GM12878 (cell line): ENCODE measurements around the gene HHAT. TPM values are rescaled to one million over a fixed set of nuclear protein-coding genes. Genes with fewer than 3 reads are reported as not detected.

Experiments
- ATAC-seq: fragments of 200-7000 bp; cut with Tn5 transposase; 3 replicates; pipeline ENCODE4 v1.9.1; 2020; ENCODE audit warnings: mild to moderate bottlenecking, moderate library complexity
- BruUV-seq: library from RNA; stranded (reverse); fragments of 400-500 nt; replicated peaks from 2 replicates; lab custom pipeline; 2021; lab: Mats Ljungman, UMichigan
- CTCF ChIA-PET: fragments of 300-600 bp; sonication (Branson Sonifier 250); formaldehyde crosslinking; extraction: SDS; loops from one replicate; lab custom pipeline; 2021; ENCODE audit warnings: inconsistent platforms; lab: Yijun Ruan, JAX
- POLR2A ChIA-PET: fragments of 350-600 bp; formaldehyde crosslinking; extraction: SDS; loops from one replicate; lab custom pipeline; 2021; ENCODE audit warnings: inconsistent platforms; lab: Charles Lee
- RAD21 ChIA-PET: fragments of 300-600 bp; sonication (Branson Sonifier 250); formaldehyde crosslinking; loops from one replicate; lab custom pipeline; 2023; ENCODE audit warnings: antibody characterized with exemption; ENCODE audit not compliant: unreplicated experiment; lab: Charles Lee
- SMC1A ChIA-PET: fragments of 300-600 bp; sonication (Branson Sonifier 250); formaldehyde crosslinking; loops from one replicate; lab custom pipeline; 2023; ENCODE audit not compliant: unreplicated experiment, uncharacterized antibody; lab: Charles Lee
- DNase-seq: peaks from one replicate; pipeline ENCODE4 v3.0.0-alpha.2; 2011; ENCODE audit warnings: low read depth, low spot score
- FAIRE-seq: peaks from 3 replicates; lab custom pipeline; 2011; peaks lifted over from hg19 to GRCh38; lab: Jason Lieb, UNC
- H2AFZ ChIP-seq: 2 replicates; pipeline ENCODE4 v1.6.0; 2011; ENCODE audit warnings: low read depth, low read length, control low read depth; ENCODE audit not compliant: control insufficient read depth
- H3K27ac ChIP-seq: 2 replicates; pipeline ENCODE4 v1.5.1; 2011; ENCODE audit warnings: control low read depth; ENCODE audit not compliant: control insufficient read depth, insufficient read depth
- H3K27me3 ChIP-seq, 2 experiments: replicated peaks in 1 of 2; 2 replicates each; pipeline versions ENCODE4 v1.6.0 to v1.6.1; 2011; ENCODE audit warnings: low read length in 1 of 2; ENCODE audit not compliant: control insufficient read depth in 2 of 2, insufficient read depth in 2 of 2
- H3K36me3 ChIP-seq, 2 experiments: 2 replicates each; pipeline ENCODE4 v1.5.1; 2011; ENCODE audit warnings: low read length in 1 of 2; ENCODE audit not compliant: control insufficient read depth in 2 of 2, insufficient read depth in 2 of 2
- H3K4me1 ChIP-seq: 2 replicates; pipeline ENCODE4 v1.6.1; 2011; ENCODE audit warnings: mild to moderate bottlenecking, low read length, moderate library complexity, mixed read lengths; ENCODE audit not compliant: control insufficient read depth, insufficient read depth
- H3K4me2 ChIP-seq: 2 replicates; pipeline ENCODE4 v1.6.0; 2011; ENCODE audit warnings: control low read depth; ENCODE audit not compliant: control insufficient read depth, insufficient read depth
- H3K4me3 ChIP-seq: fragments of 200-600 bp; sonication (generic); 2 replicates; pipeline ENCODE4 v1.5.1; 2016
- H3K79me2 ChIP-seq: 2 replicates; pipeline ENCODE4 v1.6.0; 2011; ENCODE audit warnings: low read length; ENCODE audit not compliant: control insufficient read depth, insufficient read depth
- H3K9ac ChIP-seq: 2 replicates; pipeline ENCODE4 v1.8.0; 2011; ENCODE audit warnings: low read length, control low read depth, mixed read lengths; ENCODE audit not compliant: control insufficient read depth, insufficient read depth
- H3K9me3 ChIP-seq: replicated peaks from 3 replicates; pipeline ENCODE4 v1.5.1; 2011; ENCODE audit warnings: mild to moderate bottlenecking, low read length; ENCODE audit not compliant: control insufficient read depth, insufficient read depth
- H4K20me1 ChIP-seq: 2 replicates; pipeline ENCODE4 v1.6.0; 2011; ENCODE audit not compliant: control insufficient read depth, insufficient read depth
- CHD2 ChIP-seq: IDR thresholded peaks from 2 replicates; pipeline ENCODE4 v1.6.1; 2011; ENCODE audit warnings: low read depth, low read length, improper control_type of control experiment, borderline replicate concordance
- CHD4 ChIP-seq: fragments of 200-600 bp; sonication (generic); IDR thresholded peaks from 2 replicates; pipeline ENCODE4 v1.6.1; 2016; ENCODE audit warnings: mild to moderate bottlenecking
- EZH2 ChIP-seq: IDR thresholded peaks from 2 replicates; pipeline ENCODE4 v1.6.1; 2012; ENCODE audit warnings: low read depth, mild to moderate bottlenecking, control low read depth, inconsistent platforms, low read length, borderline replicate concordance; ENCODE audit not compliant: control insufficient read depth
- FOS ChIP-seq: IDR thresholded peaks from 3 replicates; pipeline ENCODE4 v1.6.1; 2011; ENCODE audit warnings: borderline replicate concordance; ENCODE audit not compliant: insufficient read length; ENCODE audit errors: extremely low read depth
- GATAD2B ChIP-seq: fragments of 450-650 bp; conservative IDR thresholded peaks from 2 replicates; pipeline ENCODE4 v1.6.1; 2017; ENCODE audit warnings: low read depth, mild to moderate bottlenecking, moderate library complexity
- HDGF ChIP-seq: fragments of 450-650 bp; IDR thresholded peaks from 2 replicates; pipeline ENCODE4 v1.6.1; 2016; ENCODE audit warnings: antibody characterized with exemption
- MXI1 ChIP-seq: fragments of 150-350 bp; IDR thresholded peaks from 2 replicates; pipeline ENCODE4 v1.6.1; 2011; ENCODE audit warnings: low read depth, mild to moderate bottlenecking, inconsistent platforms, low read length, improper control_type of control experiment
- NR2F1 ChIP-seq: fragments of 450-650 bp; conservative IDR thresholded peaks from 2 replicates; pipeline ENCODE4 v1.6.1; 2017; ENCODE audit warnings: mild to moderate bottlenecking
- RFX5 ChIP-seq: IDR thresholded peaks from 2 replicates; pipeline ENCODE4 v1.6.1; 2011; ENCODE audit warnings: low read depth, low read length, improper control_type of control experiment
- RUNX3 ChIP-seq: IDR thresholded peaks from 2 replicates; pipeline ENCODE4 v1.6.1; 2012; ENCODE audit warnings: low read length, inconsistent platforms
- SMAD1 ChIP-seq: fragments of 450-650 bp; IDR thresholded peaks from 2 replicates; pipeline ENCODE4 v1.6.1; 2018; ENCODE audit warnings: mild to moderate bottlenecking, low read depth; ENCODE audit not compliant: partially characterized antibody
- SMARCA5 ChIP-seq: fragments of 450-650 bp; IDR thresholded peaks from 2 replicates; pipeline ENCODE4 v1.6.1; 2017; ENCODE audit warnings: mild to moderate bottlenecking
- SPI1 ChIP-seq: IDR thresholded peaks from 2 replicates; pipeline ENCODE4 v1.6.1; 2011; ENCODE audit warnings: low read depth, mild to moderate bottlenecking, low read length, moderate library complexity, borderline replicate concordance; ENCODE audit not compliant: insufficient read depth
- TCF3 ChIP-seq: IDR thresholded peaks from 2 replicates; pipeline ENCODE4 v1.6.1; 2012; ENCODE audit warnings: low read depth, mild to moderate bottlenecking, low read length, borderline replicate concordance; ENCODE audit not compliant: insufficient read depth
- WRNIP1 ChIP-seq: IDR thresholded peaks from 2 replicates; pipeline ENCODE4 v1.6.1; 2011; ENCODE audit warnings: low read depth, low read length, improper control_type of control experiment, borderline replicate concordance
- ZNF207 ChIP-seq: fragments of 450-650 bp; IDR thresholded peaks from 2 replicates; pipeline ENCODE4 v1.6.1; 2014; ENCODE audit warnings: antibody characterized with exemption, mild to moderate bottlenecking, borderline replicate concordance
- WGBS: methylation state at CpG from one replicate; pipeline ENCODE4 v1.1.6; 2016; ENCODE audit warnings: low lambda C conversion rate; ENCODE audit not compliant: insufficient replicate concordance, insufficient coverage; ENCODE audit errors: missing lambda C conversion rate; 5-methylcytosine and 5-hydroxymethylcytosine counted together
- in situ Hi-C: fragments of 300-500 bp; cut with MboI; formaldehyde crosslinking; loops from 9 replicates; pipeline ENCODE4 v1.14.3; 2018; ENCODE audit warnings: mixed read lengths
- intact Hi-C: fragments of 100-400 bp; cut with micrococcal nuclease; formaldehyde crosslinking; loops from one replicate; pipeline ENCODE4 v1.14.2; 2022; ENCODE audit not compliant: unreplicated experiment
- polyA plus RNA-seq, 11 experiments: library from polyadenylated mRNA; depleted of rRNA in 4 of 11; unstranded in 6 of 11; stranded (reverse) in 5 of 11; fragments of >200 nt; fragmentation: Nextera tagmentation in 4 of 11; fragmentation: Illumina TruSeq in 1 of 11; extraction: Ambion mirVana in 4 of 11; extraction: Trizol in 1 of 11; gene quantifications; 1 replicate in 1 of 11; 2 replicates in 10 of 11; pipeline versions ENCODE4 v1.2.1 to v1.2.3, GENCODE V29; 2011 to 2016; ENCODE audit warnings: inconsistent platforms in 2 of 11, missing spikeins in 2 of 11, low read depth in 1 of 11
- total RNA-seq, 4 experiments: library from RNA; depleted of rRNA in 3 of 4; stranded (reverse); fragments of >200 nt in 3 of 4; fragmentation: Illumina TruSeq in 1 of 4; extraction: Trizol in 1 of 4; gene quantifications; 2 replicates each; pipeline versions ENCODE4 v1.2.1 to v1.2.3, GENCODE V29; 2013 to 2021
- TF ChIP-seq, protein P1 (sequence below): IDR thresholded peaks from 2 replicates; pipeline ENCODE4 v1.6.1; 2012; ENCODE audit warnings: low read depth, low read length, improper control_type of control experiment

HHAT gene
- total and polyA plus RNA-seq, 10 of the 15 experiments (the other 5 are each of a cell fraction or from before 2014, with no cell fraction given): 1.2 to 37.6 (median 2.6) TPM

DNA sequence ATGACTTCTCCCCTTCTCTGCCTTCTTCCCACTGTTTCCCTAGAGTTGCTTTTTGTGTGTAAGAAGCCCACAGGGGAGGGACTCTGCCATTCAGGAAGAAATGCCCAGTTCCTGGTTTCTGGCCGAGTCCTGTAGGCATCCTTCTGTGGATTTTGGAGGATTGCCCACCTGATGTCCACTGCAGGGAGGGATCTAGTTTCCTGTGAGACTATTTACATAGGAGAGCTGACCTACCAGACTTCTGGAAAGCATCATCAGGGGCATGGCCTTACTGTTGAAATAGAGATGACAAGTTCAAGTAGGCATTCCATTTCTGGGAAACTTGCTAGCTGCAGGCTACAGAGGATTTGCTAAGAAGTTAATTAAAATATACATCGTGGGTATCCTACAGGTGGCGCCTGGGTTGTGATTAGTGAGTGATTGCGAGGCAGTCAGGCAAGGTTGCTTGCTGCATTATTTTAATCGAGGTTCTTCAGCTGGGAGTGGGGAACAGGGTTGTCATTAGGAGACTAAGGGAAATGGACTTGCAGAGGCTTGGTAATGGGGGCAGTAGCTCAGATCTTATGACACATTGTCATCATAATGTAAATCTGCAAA, 148.7 kb downstream of the HHAT start:
- in situ Hi-C loops (no loop called here), intact Hi-C loops (no loop called here)
- no TSS peak for BruUV-seq
- Histone ChIP-seq H3K27me3 (no peaks in the 10 kb centered on the region), H3K79me2 (no peaks in the 10 kb centered on the region), H3K36me3 (no peaks in the 10 kb centered on the region), H3K4me2 (no peak overlapping the region), H4K20me1 (no peaks in the 10 kb centered on the region), H3K4me3 (no peak overlapping the region), H3K4me1 (no peaks in the 10 kb centered on the region), H3K9me3 (no peaks in the 10 kb centered on the region), H3K9ac (no peak overlapping the region), H2AFZ (no peak overlapping the region), H3K27ac (no peak overlapping the region)
- FAIRE-seq (no peak), ATAC-seq (no peak), DNase-seq (no peak)
- CTCF ChIA-PET: no interaction called here
- TF ChIP-seq, protein P1, sequence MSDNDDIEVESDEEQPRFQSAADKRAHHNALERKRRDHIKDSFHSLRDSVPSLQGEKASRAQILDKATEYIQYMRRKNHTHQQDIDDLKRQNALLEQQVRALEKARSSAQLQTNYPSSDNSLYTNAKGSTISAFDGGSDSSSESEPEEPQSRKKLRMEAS: no peak
- TF ChIP-seq CHD4: no peak
- TF ChIP-seq HDGF: no peak
- no peak for TF ChIP-seq SMARCA5
- no peak for TF ChIP-seq GATAD2B
- TF ChIP-seq FOS: no peak
- TF ChIP-seq CHD2: no peak
- TF ChIP-seq TCF3: no peak
- no peak for TF ChIP-seq RUNX3
- no peak for TF ChIP-seq EZH2
- no peak for TF ChIP-seq MXI1
- TF ChIP-seq RFX5: no peak
- TF ChIP-seq SMAD1: no peak
- TF ChIP-seq ZNF207: no peak
- TF ChIP-seq NR2F1: no peak
- TF ChIP-seq SPI1: no peak
- no peak for TF ChIP-seq WRNIP1
- SMC1A ChIA-PET: interaction anchor here (1.7 kb wide), 1 partner anchor 11 kb away, joined by 5 read pairs; no protein-coding TSS in a partner anchor
- RAD21 ChIA-PET: no interaction called here
- POLR2A ChIA-PET: no interaction called here
- 32% methylated on average over 5 of the region's 5 CpGs for WGBS
